HCT116 (cell line): ENCODE measurements around the gene RPS14. TPM values are rescaled to one million over a fixed set of nuclear protein-coding genes. Genes with fewer than 3 reads are reported as not detected.

ENCODE experiments used
- ATAC-seq: fragments of 200-7000 bp; cut with Tn5 transposase; 2 replicates; pipeline ENCODE4 v1.9.1; 2020; ENCODE audit warnings: mild to moderate bottlenecking, moderate library complexity
- BruUV-seq: library from RNA; stranded (reverse); fragments of 400-500 nt; replicated peaks from 2 replicates; lab custom pipeline; 2021; lab: Mats Ljungman, UMichigan
- CTCF ChIA-PET: fragments of 300-600 bp; sonication (Branson Sonifier 250); formaldehyde crosslinking; loops from one replicate; lab custom pipeline; 2021; ENCODE audit warnings: antibody characterized with exemption; lab: Charles Lee
- POLR2A ChIA-PET: fragments of 300-600, 350-600 bp; sonication (Branson Sonifier 250); formaldehyde crosslinking; loops from one replicate; lab custom pipeline; 2021; ENCODE audit warnings: antibody characterized with exemption; lab: Charles Lee
- RAD21 ChIA-PET, 2 experiments: fragments of 300-600 bp; sonication (Branson Sonifier 250); formaldehyde crosslinking; loops; one replicate each; lab custom pipeline; 2023; ENCODE audit warnings: low total read pairs in 2 of 2; ENCODE audit not compliant: uncharacterized antibody in 2 of 2, unreplicated experiment in 2 of 2, low non-redundant PET in 1 of 2; lab: Charles Lee
- DNase-seq: peaks from one replicate; pipeline ENCODE4 v3.0.0-alpha.2; 2010; ENCODE audit warnings: low read depth, low spot score
- H2AFZ ChIP-seq: fragments of 200-600 bp; shearing (Covaris generic), sonication (generic); 2 replicates; pipeline ENCODE4 v1.6.1; 2017; ENCODE audit warnings: low read depth, mixed run types, mixed read lengths, antibody characterized with exemption, low read length; ENCODE audit not compliant: poor library complexity, severe bottlenecking
- H3K27ac ChIP-seq: 2 replicates; pipeline ENCODE4 v1.5.1; 2012; ENCODE audit warnings: low read depth, low read length
- H3K27me3 ChIP-seq: fragments of 200-600 bp; sonication (generic); 2 replicates; pipeline ENCODE4 v1.6.1; 2016; ENCODE audit warnings: mixed run types, low read length, mixed read lengths; ENCODE audit not compliant: insufficient read depth
- H3K36me3 ChIP-seq, 2 experiments: fragments of 200-500 bp in 1 of 2; fragments of 200-600 bp in 1 of 2; sonication (Bioruptor generic) in 1 of 2; sonication (generic) in 1 of 2; 2 replicates each; pipeline versions ENCODE4 v1.5.1 to v1.6.1; 2014 to 2016; ENCODE audit warnings: low read length in 2 of 2, inconsistent platforms in 1 of 2, mixed read lengths in 1 of 2, mixed run types in 1 of 2; ENCODE audit not compliant: insufficient read depth in 2 of 2, control insufficient read depth in 1 of 2
- H3K4me1 ChIP-seq, 2 experiments: fragments of 200-600 bp in 1 of 2; sonication (generic) in 1 of 2; 2 replicates each; pipeline versions ENCODE4 v1.5.1 to v1.6.1; 2012 to 2017; ENCODE audit warnings: low read length in 2 of 2, inconsistent platforms in 1 of 2, mild to moderate bottlenecking in 1 of 2, mixed read lengths in 1 of 2, mixed run types in 1 of 2, moderate library complexity in 1 of 2; ENCODE audit not compliant: insufficient read depth in 2 of 2, control insufficient read depth in 1 of 2
- H3K4me2 ChIP-seq: fragments of 200-600 bp; sonication (generic); 2 replicates; pipeline ENCODE4 v1.6.1; 2017; ENCODE audit warnings: mixed run types, low read length, mixed read lengths
- H3K4me3 ChIP-seq, 2 experiments: fragments of 200-600 bp in 1 of 2; sonication (generic) in 1 of 2; replicated peaks in 1 of 2; 2 replicates each; pipeline ENCODE4 v1.5.1; 2011 to 2016; ENCODE audit warnings: low read length in 2 of 2, control low read depth in 1 of 2, low read depth in 1 of 2, mild to moderate bottlenecking in 1 of 2, mixed read lengths in 1 of 2, mixed run types in 1 of 2
- H3K79me2 ChIP-seq: fragments of 200-600 bp; sonication (generic); 2 replicates; pipeline ENCODE4 v1.6.1; 2017; ENCODE audit warnings: mild to moderate bottlenecking, mixed run types, low read length, moderate library complexity, mixed read lengths; ENCODE audit not compliant: insufficient read depth
- H3K9ac ChIP-seq: fragments of 200-600 bp; sonication (generic); 2 replicates; pipeline ENCODE4 v1.6.1; 2016; ENCODE audit warnings: low read length, mixed read lengths
- H3K9me2 ChIP-seq: fragments of 200-600 bp; sonication (generic), shearing (Covaris generic); 2 replicates; pipeline ENCODE4 v1.6.1; 2017; ENCODE audit warnings: mixed run types, mild to moderate bottlenecking, moderate library complexity; ENCODE audit not compliant: insufficient read depth
- H3K9me3 ChIP-seq, 2 experiments: fragments of 200-500 bp in 1 of 2; fragments of 200-600 bp in 1 of 2; sonication (Bioruptor generic) in 1 of 2; sonication (generic) in 1 of 2; 2 replicates each; pipeline ENCODE4 v1.6.1; 2014 to 2017; ENCODE audit warnings: low read length in 2 of 2, mixed read lengths in 2 of 2, inconsistent platforms in 1 of 2, low read depth in 1 of 2, mild to moderate bottlenecking in 1 of 2, mixed run types in 1 of 2, moderate library complexity in 1 of 2; ENCODE audit not compliant: control insufficient read depth in 1 of 2, insufficient read depth in 1 of 2
- H4K20me1 ChIP-seq: fragments of 200-600 bp; sonication (generic), shearing (Covaris generic); 2 replicates; pipeline ENCODE4 v1.6.1; 2017; ENCODE audit warnings: mixed run types, mild to moderate bottlenecking, moderate library complexity; ENCODE audit not compliant: insufficient read depth
- CBX3 ChIP-seq: IDR thresholded peaks from 2 replicates; pipeline ENCODE4 v1.6.1; 2012; ENCODE audit warnings: low read depth
- CEBPB ChIP-seq: IDR thresholded peaks from 2 replicates; pipeline ENCODE4 v1.6.1; 2012; ENCODE audit warnings: low read depth
- ELF1 ChIP-seq: IDR thresholded peaks from 2 replicates; pipeline ENCODE4 v1.6.1; 2012; ENCODE audit warnings: low read depth, borderline replicate concordance
- EZH2 ChIP-seq: fragments of 200-600 bp; sonication (generic); IDR thresholded peaks from 2 replicates; pipeline ENCODE4 v1.6.1; 2017; ENCODE audit warnings: antibody characterized with exemption, mixed run types
- EZH2phosphoT487 ChIP-seq: fragments of 200-600 bp; IDR thresholded peaks from 2 replicates; pipeline ENCODE4 v1.6.1; 2018; ENCODE audit warnings: antibody characterized with exemption, borderline replicate concordance
- FOSL1 ChIP-seq: IDR thresholded peaks from 2 replicates; pipeline ENCODE4 v1.6.1; 2012; ENCODE audit warnings: low read depth
- JUND ChIP-seq: IDR thresholded peaks from 2 replicates; pipeline ENCODE4 v1.6.1; 2012
- POLR2A ChIP-seq: IDR thresholded peaks from 2 replicates; pipeline ENCODE4 v1.7.0; 2011; ENCODE audit warnings: borderline replicate concordance; ENCODE audit not compliant: insufficient read depth, insufficient read length; ENCODE audit errors: extremely low read depth
- POLR2AphosphoS5 ChIP-seq: IDR thresholded peaks from 2 replicates; pipeline ENCODE4 v1.6.1; 2011; ENCODE audit warnings: mild to moderate bottlenecking, low read depth, low read length, moderate library complexity
- RAD21 ChIP-seq: IDR thresholded peaks from 2 replicates; pipeline ENCODE4 v1.6.1; 2012; ENCODE audit warnings: low read depth, mild to moderate bottlenecking
- SIN3A ChIP-seq: IDR thresholded peaks from 2 replicates; pipeline ENCODE4 v1.6.1; 2012; ENCODE audit warnings: low read depth
- SP1 ChIP-seq: IDR thresholded peaks from 2 replicates; pipeline ENCODE4 v1.6.1; 2012; ENCODE audit warnings: low read depth
- SRF ChIP-seq: IDR thresholded peaks from 2 replicates; pipeline ENCODE4 v1.6.1; 2012; ENCODE audit warnings: low read depth
- YY1 ChIP-seq: IDR thresholded peaks from 2 replicates; pipeline ENCODE4 v1.6.1; 2011; ENCODE audit warnings: low read length, low read depth, moderate library complexity, mild to moderate bottlenecking; ENCODE audit not compliant: insufficient replicate concordance; ENCODE audit errors: extremely low read depth
- ZNF274 ChIP-seq: fragments of 200-500 bp; sonication (Bioruptor generic); IDR thresholded peaks from 2 replicates; pipeline ENCODE4 v1.6.1; 2014; ENCODE audit warnings: mild to moderate bottlenecking, low read depth, low read length, inconsistent platforms
- intact Hi-C: fragments of 100-400 bp; cut with micrococcal nuclease; formaldehyde crosslinking; loops from 2 replicates; pipeline ENCODE4 v1.10.0; 2022
- total RNA-seq: library from RNA; stranded (reverse); gene quantifications from one replicate; pipeline ENCODE4 v1.2.1, GENCODE V29; 2021; ENCODE audit not compliant: unreplicated experiment
- TF ChIP-seq, protein P1 (sequence below): IDR thresholded peaks from 2 replicates; pipeline ENCODE4 v1.6.1; 2012
- TF ChIP-seq, protein P2 (sequence below), 3 experiments: fragments of 200-600 bp in 1 of 3; sonication (generic) in 1 of 3; IDR thresholded peaks in 2 of 3; conservative IDR thresholded peaks in 1 of 3; 2 replicates each; pipeline ENCODE4 v1.5.1; 2012 to 2017; ENCODE audit warnings: low read depth in 2 of 3, low read length in 2 of 3, antibody characterized with exemption in 1 of 3, borderline replicate concordance in 1 of 3, control low read depth in 1 of 3, mild to moderate bottlenecking in 1 of 3, mixed read lengths in 1 of 3, mixed run types in 1 of 3, moderate library complexity in 1 of 3; ENCODE audit not compliant: insufficient read depth in 1 of 3
- TF ChIP-seq, protein P3 (sequence below): IDR thresholded peaks from 2 replicates; pipeline ENCODE4 v1.6.1; 2012
- TF ChIP-seq, protein P4 (sequence below): IDR thresholded peaks from 2 replicates; pipeline ENCODE4 v1.6.1; 2012; ENCODE audit warnings: low read depth
- TF ChIP-seq, protein P5 (sequence below): IDR thresholded peaks from 2 replicates; pipeline ENCODE4 v1.6.1; 2011; ENCODE audit warnings: mild to moderate bottlenecking, low read length, moderate library complexity; ENCODE audit not compliant: insufficient replicate concordance; ENCODE audit errors: extremely low read depth

The RPS14 gene
- total RNA-seq, 1 experiment from 2014 or later: 2,557 TPM

DNA sequence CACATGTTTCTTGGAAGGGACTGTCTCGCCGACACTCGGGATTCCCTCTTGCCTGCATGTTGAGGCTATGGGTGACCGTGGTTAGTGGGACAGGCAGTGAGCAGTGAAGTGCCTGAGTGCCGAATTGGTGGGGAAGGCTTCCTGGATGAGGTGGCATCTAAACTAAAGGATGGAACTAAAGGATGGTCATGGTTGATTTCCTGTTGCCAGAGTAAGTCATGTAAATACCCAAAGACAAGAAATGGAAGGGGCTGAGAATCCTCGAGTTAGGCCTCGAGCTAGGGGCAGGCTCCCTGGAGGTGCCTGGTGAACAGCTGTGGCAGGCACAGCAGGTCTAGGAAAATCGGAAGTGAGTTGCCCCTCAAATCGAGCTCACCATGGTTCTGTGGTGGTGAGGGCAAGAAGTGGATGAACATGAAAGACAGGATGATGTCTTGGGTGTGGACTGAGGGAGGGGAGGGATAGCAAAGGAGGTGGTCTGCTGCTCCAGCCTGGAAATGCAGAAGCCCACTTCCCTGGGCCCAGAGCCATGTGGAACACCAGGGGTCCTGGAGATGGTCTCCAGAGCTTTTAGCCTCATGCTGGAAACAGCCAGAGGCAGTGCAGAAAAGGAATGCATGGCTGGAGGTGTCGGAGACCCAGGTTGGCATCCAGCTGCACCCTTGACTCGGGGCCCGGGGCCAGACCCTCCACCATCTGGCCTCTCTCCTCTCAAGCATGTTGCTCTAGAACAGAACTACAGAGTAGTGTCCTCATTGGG lies 49.0 kb downstream of the RPS14 start:
- Histone ChIP-seq H3K9me2 (no peaks in the 10 kb centered on the region), H4K20me1 (no peaks in the 10 kb centered on the region), H3K4me3 (no peak overlapping the region), H3K4me1 (no peaks in the 10 kb centered on the region), H3K4me2 (no peak overlapping the region), H3K27me3 (no peaks in the 10 kb centered on the region), H2AFZ (no peak overlapping the region), H3K36me3 (peaks cover 24 to 32% of the 10 kb centered on the region in 2 experiments; a peak in 3 of 4 replicates), H3K79me2 (no peaks in the 10 kb centered on the region), H3K9ac (no peak overlapping the region), H3K27ac (no peak overlapping the region), H3K9me3 (no peaks in the 10 kb centered on the region)
- intact Hi-C loops: no loop called here
- no TSS peak for BruUV-seq
- ChIA-PET POLR2A (no interaction called here), RAD21 (no interaction called here), CTCF (no interaction called here)
- ATAC-seq: no peak
- DNase-seq: no peak
- no peak for TF ChIP-seq POLR2AphosphoS5
- TF ChIP-seq FOSL1: no peak
- TF ChIP-seq SIN3A: no peak
- TF ChIP-seq, protein P1, sequence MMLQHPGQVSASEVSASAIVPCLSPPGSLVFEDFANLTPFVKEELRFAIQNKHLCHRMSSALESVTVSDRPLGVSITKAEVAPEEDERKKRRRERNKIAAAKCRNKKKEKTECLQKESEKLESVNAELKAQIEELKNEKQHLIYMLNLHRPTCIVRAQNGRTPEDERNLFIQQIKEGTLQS: no peak
- no peak for TF ChIP-seq SP1
- TF ChIP-seq CEBPB: no peak
- TF ChIP-seq YY1: no peak
- TF ChIP-seq, protein P2, sequence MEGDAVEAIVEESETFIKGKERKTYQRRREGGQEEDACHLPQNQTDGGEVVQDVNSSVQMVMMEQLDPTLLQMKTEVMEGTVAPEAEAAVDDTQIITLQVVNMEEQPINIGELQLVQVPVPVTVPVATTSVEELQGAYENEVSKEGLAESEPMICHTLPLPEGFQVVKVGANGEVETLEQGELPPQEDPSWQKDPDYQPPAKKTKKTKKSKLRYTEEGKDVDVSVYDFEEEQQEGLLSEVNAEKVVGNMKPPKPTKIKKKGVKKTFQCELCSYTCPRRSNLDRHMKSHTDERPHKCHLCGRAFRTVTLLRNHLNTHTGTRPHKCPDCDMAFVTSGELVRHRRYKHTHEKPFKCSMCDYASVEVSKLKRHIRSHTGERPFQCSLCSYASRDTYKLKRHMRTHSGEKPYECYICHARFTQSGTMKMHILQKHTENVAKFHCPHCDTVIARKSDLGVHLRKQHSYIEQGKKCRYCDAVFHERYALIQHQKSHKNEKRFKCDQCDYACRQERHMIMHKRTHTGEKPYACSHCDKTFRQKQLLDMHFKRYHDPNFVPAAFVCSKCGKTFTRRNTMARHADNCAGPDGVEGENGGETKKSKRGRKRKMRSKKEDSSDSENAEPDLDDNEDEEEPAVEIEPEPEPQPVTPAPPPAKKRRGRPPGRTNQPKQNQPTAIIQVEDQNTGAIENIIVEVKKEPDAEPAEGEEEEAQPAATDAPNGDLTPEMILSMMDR (IDR thresholded peaks at IDR 0.05 in 2 of 3, conservative IDR thresholded peaks at IDR 0.05 in 1 of 3; ENCODE audit: borderline replicate concordance in 1 of 3, insufficient read depth in 1 of 3, low read depth in 2 of 3, low read length in 2 of 3): no peak
- TF ChIP-seq, protein P3, sequence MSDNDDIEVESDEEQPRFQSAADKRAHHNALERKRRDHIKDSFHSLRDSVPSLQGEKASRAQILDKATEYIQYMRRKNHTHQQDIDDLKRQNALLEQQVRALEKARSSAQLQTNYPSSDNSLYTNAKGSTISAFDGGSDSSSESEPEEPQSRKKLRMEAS: no peak
- TF ChIP-seq RAD21: no peak
- no peak for TF ChIP-seq ZNF274
- TF ChIP-seq, protein P4, sequence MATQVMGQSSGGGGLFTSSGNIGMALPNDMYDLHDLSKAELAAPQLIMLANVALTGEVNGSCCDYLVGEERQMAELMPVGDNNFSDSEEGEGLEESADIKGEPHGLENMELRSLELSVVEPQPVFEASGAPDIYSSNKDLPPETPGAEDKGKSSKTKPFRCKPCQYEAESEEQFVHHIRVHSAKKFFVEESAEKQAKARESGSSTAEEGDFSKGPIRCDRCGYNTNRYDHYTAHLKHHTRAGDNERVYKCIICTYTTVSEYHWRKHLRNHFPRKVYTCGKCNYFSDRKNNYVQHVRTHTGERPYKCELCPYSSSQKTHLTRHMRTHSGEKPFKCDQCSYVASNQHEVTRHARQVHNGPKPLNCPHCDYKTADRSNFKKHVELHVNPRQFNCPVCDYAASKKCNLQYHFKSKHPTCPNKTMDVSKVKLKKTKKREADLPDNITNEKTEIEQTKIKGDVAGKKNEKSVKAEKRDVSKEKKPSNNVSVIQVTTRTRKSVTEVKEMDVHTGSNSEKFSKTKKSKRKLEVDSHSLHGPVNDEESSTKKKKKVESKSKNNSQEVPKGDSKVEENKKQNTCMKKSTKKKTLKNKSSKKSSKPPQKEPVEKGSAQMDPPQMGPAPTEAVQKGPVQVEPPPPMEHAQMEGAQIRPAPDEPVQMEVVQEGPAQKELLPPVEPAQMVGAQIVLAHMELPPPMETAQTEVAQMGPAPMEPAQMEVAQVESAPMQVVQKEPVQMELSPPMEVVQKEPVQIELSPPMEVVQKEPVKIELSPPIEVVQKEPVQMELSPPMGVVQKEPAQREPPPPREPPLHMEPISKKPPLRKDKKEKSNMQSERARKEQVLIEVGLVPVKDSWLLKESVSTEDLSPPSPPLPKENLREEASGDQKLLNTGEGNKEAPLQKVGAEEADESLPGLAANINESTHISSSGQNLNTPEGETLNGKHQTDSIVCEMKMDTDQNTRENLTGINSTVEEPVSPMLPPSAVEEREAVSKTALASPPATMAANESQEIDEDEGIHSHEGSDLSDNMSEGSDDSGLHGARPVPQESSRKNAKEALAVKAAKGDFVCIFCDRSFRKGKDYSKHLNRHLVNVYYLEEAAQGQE: no peak
- TF ChIP-seq, protein P5, sequence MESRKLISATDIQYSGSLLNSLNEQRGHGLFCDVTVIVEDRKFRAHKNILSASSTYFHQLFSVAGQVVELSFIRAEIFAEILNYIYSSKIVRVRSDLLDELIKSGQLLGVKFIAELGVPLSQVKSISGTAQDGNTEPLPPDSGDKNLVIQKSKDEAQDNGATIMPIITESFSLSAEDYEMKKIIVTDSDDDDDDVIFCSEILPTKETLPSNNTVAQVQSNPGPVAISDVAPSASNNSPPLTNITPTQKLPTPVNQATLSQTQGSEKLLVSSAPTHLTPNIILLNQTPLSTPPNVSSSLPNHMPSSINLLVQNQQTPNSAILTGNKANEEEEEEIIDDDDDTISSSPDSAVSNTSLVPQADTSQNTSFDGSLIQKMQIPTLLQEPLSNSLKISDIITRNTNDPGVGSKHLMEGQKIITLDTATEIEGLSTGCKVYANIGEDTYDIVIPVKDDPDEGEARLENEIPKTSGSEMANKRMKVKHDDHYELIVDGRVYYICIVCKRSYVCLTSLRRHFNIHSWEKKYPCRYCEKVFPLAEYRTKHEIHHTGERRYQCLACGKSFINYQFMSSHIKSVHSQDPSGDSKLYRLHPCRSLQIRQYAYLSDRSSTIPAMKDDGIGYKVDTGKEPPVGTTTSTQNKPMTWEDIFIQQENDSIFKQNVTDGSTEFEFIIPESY: no peak
- no peak for TF ChIP-seq EZH2
- no peak for TF ChIP-seq ELF1
- no peak for TF ChIP-seq CBX3
- TF ChIP-seq EZH2phosphoT487: no peak
- no peak for TF ChIP-seq POLR2A
- no peak for TF ChIP-seq SRF
- no peak for TF ChIP-seq JUND
